ENCODE results near the gene CASP2. TPM values are rescaled to one million over a fixed set of nuclear protein-coding genes. Genes with fewer than 3 reads are reported as not detected.

Gene CASP2
- total RNA-seq, 1 experiment from 2014 or later, result 62.0 TPM

- CTCF ChIA-PET, result no interaction called here
- no TSS peak for BruUV-seq (replicated peaks)
Observed at GRCh38 chr7:143257501-143257900, 30.6 kb upstream of the CASP2 start.

GRCh38 chr7:143258831-143259230, 29.3 kb upstream of the CASP2 start:
- H3K36me3 Mint-ChIP-seq (ENCODE audit: insufficient read depth, unreplicated experiment), result peaks cover 7% of the 10 kb centered on the region
- intact Hi-C loops (cut with micrococcal nuclease; ENCODE audit: unreplicated experiment), result no loop called here
- peaks cover 22% of the 10 kb centered on the region for H3K4me1 ChIP-seq
- H3K4me3 ChIP-seq (ENCODE audit: low read depth, low read length), result no peak overlapping the region
- no peaks in the 10 kb centered on the region for H3K9me3 ChIP-seq
- POLR2A ChIA-PET, result no interaction called here
- H3K4me1 Mint-ChIP-seq (ENCODE audit: low read depth, unreplicated experiment), result peaks cover 26% of the 10 kb centered on the region
- no TSS peak for BruUV-seq (replicated peaks)
- H3K36me3 ChIP-seq (ENCODE audit: control insufficient read depth, insufficient read depth, low read length), result no peaks in the 10 kb centered on the region
- no peak overlapping the region for H3K27ac Mint-ChIP-seq (ENCODE audit: unreplicated experiment)
- DNase-seq, result no peak
- H3K27me3 Mint-ChIP-seq (ENCODE audit: insufficient read depth, unreplicated experiment), result no peaks in the 10 kb centered on the region
- peaks cover 16% of the 10 kb centered on the region for H3K9me3 Mint-ChIP-seq (ENCODE audit: unreplicated experiment)
- CTCF ChIA-PET, result interaction anchor here (0.6 kb wide), 1 partner anchor 16 kb away, joined by 3 read pairs; no protein-coding TSS in a partner anchor
- no peak overlapping the region for H3K4me3 Mint-ChIP-seq (ENCODE audit: unreplicated experiment)
- H3K27me3 ChIP-seq (replicated peaks; ENCODE audit: control insufficient read depth, insufficient read depth, low read length), result no peaks in the 10 kb centered on the region
- TF ChIP-seq CTCF (IDR thresholded peaks at IDR 0.05; ENCODE audit: insufficient read depth in 1 of 2, low read depth in 1 of 2, low read length in 1 of 2, severe bottlenecking in 1 of 2, unreplicated experiment in 1 of 2), result no peak

More at GRCh38 chr7:143257501-143257900, 30.6 kb upstream of the CASP2 start:
- H3K4me1 Mint-ChIP-seq (ENCODE audit: low read depth, unreplicated experiment), result peaks cover 26% of the 10 kb centered on the region
- H3K4me3 Mint-ChIP-seq (ENCODE audit: unreplicated experiment), result no peak overlapping the region
- no peaks in the 10 kb centered on the region for H3K27me3 Mint-ChIP-seq (ENCODE audit: insufficient read depth, unreplicated experiment)
- Histone ChIP-seq H3K4me1 (peaks cover 18% of the 10 kb centered on the region), H3K4me3 (ENCODE audit: low read depth, low read length) (no peak overlapping the region), H3K27me3 (replicated peaks; ENCODE audit: control insufficient read depth, insufficient read depth, low read length) (no peaks in the 10 kb centered on the region), H3K36me3 (ENCODE audit: control insufficient read depth, insufficient read depth, low read length) (no peaks in the 10 kb centered on the region), H3K9me3 (0 out of 2 replicates have a peak, but pooled peaks cover 2% of the 10 kb centered on the region)
- no peaks in the 10 kb centered on the region for H3K36me3 Mint-ChIP-seq (ENCODE audit: insufficient read depth, unreplicated experiment)
- POLR2A ChIA-PET, result no interaction called here
- H3K27ac Mint-ChIP-seq (ENCODE audit: unreplicated experiment), result no peak overlapping the region
- peaks cover 24% of the 10 kb centered on the region for H3K9me3 Mint-ChIP-seq (ENCODE audit: unreplicated experiment)
- intact Hi-C loops (cut with micrococcal nuclease; ENCODE audit: unreplicated experiment), result no loop called here
- DNase-seq, result no peak
- no peak for TF ChIP-seq CTCF (IDR thresholded peaks at IDR 0.05; ENCODE audit: insufficient read depth in 1 of 2, low read depth in 1 of 2, low read length in 1 of 2, severe bottlenecking in 1 of 2, unreplicated experiment in 1 of 2)

- Mint-ChIP-seq H3K27ac (ENCODE audit: unreplicated experiment) (peak overlapping the region; percentile 33), H3K9me3 (ENCODE audit: unreplicated experiment) (peaks cover 11% of the 10 kb centered on the region), H3K4me1 (ENCODE audit: low read depth, unreplicated experiment) (peaks cover 33% of the 10 kb centered on the region), H3K27me3 (ENCODE audit: insufficient read depth, unreplicated experiment) (no peaks in the 10 kb centered on the region), H3K4me3 (ENCODE audit: unreplicated experiment) (no peak overlapping the region), H3K36me3 (ENCODE audit: insufficient read depth, unreplicated experiment) (peaks cover 16% of the 10 kb centered on the region)
- intact Hi-C loops (cut with micrococcal nuclease; ENCODE audit: unreplicated experiment), result no loop called here
- H3K36me3 ChIP-seq (ENCODE audit: control insufficient read depth, insufficient read depth, low read length), result 0 out of 2 replicates have a peak, but pooled peaks cover 1% of the 10 kb centered on the region
- no peak overlapping the region for H3K4me3 ChIP-seq (ENCODE audit: low read depth, low read length)
- peaks cover 28% of the 10 kb centered on the region for H3K4me1 ChIP-seq
- H3K27me3 ChIP-seq (replicated peaks; ENCODE audit: control insufficient read depth, insufficient read depth, low read length), result no peaks in the 10 kb centered on the region
- peak in 1 of 2 experiments; percentile 34 for DNase-seq
- POLR2A ChIA-PET, result no interaction called here
- no peak for TF ChIP-seq CTCF (IDR thresholded peaks at IDR 0.05; ENCODE audit: insufficient read depth in 1 of 2, low read depth in 1 of 2, low read length in 1 of 2, severe bottlenecking in 1 of 2, unreplicated experiment in 1 of 2)
- BruUV-seq (replicated peaks), result no TSS peak
- CTCF ChIA-PET, result no interaction called here
- H3K9me3 ChIP-seq, result no peaks in the 10 kb centered on the region
Observed at GRCh38 chr7:143259765-143260164, 28.4 kb upstream of the CASP2 start.

All from Caco-2 (cell line).